ENCODE results near the gene BSDC1.

The BSDC1 gene

GRCh38 chr1:32349211-32349708, 45.0 kb downstream of the BSDC1 start:
- no peak for DNase-seq (ENCODE audit: low read depth in 1 of 2, low spot score in 1 of 2)
- in situ Hi-C loops (cut with HindIII; ENCODE audit: low pct_unique_long_range_greater_than_20kb, low sequenced_read_pairs) = no loop called here

DNA sequence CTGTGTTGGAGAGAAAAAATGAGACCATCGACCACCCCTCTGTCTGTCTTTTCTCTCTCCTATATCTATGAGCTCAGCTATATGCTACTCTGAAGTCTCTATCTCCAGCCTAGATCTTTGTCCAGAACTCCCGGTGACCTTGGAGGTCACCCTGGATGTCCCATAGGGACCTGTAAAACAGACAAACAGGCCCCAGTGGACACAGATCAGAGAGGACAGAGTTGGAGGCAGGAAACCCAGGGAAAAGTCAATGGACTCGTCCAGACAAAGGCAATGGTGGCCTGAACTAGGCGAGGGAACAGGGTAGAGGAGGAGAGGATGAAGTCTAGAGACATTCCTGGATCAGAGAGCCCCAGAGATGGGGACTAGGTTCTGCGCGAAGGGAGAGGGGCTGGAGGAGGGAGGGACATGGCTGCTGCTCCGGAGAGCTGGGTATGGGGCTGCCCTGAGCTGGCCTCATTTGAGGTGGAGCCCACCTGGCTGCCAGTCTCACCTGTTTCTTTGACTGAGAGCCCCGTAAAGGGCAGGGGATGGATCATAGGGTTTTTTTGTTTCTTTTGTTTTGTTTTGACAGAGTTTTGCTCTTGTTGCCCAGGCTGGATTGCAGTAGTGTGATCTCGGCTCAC, 47.6 kb downstream of the BSDC1 start:
- TF ChIP-seq JUND (IDR thresholded peaks at IDR 0.05; ENCODE audit: low read depth) = no peak
- in situ Hi-C loops (cut with HindIII; ENCODE audit: low pct_unique_long_range_greater_than_20kb, low sequenced_read_pairs) = no loop called here
- no peak for DNase-seq (ENCODE audit: low read depth in 1 of 2, low spot score in 1 of 2)

More at GRCh38 chr1:32349211-32349708, 45.0 kb downstream of the BSDC1 start:
- no peak for TF ChIP-seq JUND (IDR thresholded peaks at IDR 0.05; ENCODE audit: low read depth)

DNA sequence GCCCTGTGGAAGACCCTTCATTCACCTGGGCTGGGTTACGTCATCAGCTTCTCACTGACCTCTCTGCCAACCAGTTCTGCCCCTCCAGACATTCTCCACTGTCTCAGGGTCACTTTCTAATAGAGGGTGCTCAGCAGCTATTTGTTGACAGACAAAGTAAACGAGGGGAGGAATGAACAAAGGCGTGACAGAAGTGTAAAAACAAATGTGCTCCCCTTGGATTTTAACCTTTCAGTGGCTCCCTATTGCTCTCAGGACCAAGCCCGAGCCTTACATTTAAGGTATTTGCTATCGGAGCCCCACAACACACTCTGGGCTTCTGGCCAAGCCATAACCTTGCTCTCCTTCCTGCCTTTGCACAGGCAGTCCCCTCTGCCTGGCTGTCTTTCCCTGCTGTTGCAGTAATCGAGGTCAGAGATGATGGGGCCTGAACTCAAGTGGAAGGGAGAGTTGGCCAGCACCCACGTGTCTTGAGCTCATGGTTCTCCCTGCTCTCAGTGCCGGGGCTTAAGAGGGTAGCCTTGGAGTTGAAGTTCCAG, 48.9 kb downstream of the BSDC1 start:
- in situ Hi-C loops (cut with HindIII; ENCODE audit: low pct_unique_long_range_greater_than_20kb, low sequenced_read_pairs) = no loop called here
- TF ChIP-seq JUND (IDR thresholded peaks at IDR 0.05; ENCODE audit: low read depth) = no peak
- no peak for DNase-seq (ENCODE audit: low read depth in 1 of 2, low spot score in 1 of 2)

- DNase-seq (ENCODE audit: low read depth in 1 of 2, low spot score in 1 of 2) = no peak
- no peak for TF ChIP-seq JUND (IDR thresholded peaks at IDR 0.05; ENCODE audit: low read depth)
- in situ Hi-C loops (cut with HindIII; ENCODE audit: low pct_unique_long_range_greater_than_20kb, low sequenced_read_pairs) = no loop called here
Measured at GRCh38 chr1:32342704-32343103, 51.5 kb downstream of the BSDC1 start.

DNA sequence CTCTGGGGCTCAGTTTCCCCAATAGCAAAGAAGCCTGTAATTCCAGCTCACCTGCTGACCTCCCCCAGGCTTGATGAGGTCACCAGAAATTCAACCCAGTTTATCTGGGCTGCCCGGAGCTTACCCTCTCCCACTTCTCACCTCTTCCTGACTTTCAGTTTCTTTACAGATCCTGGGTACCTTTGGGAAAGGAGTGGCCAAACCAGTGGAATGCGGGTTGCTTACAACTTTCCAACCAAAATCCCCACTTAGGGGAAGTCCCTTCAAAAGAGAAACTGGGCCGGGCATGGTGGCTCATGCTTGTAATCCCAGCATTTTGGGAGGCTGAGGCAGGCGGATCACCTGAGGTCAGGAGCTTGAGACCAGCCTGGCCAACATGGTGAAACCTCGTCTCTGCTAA, 52.3 kb downstream of the BSDC1 start:
- in situ Hi-C loops (cut with HindIII; ENCODE audit: low pct_unique_long_range_greater_than_20kb, low sequenced_read_pairs) = no loop called here
- DNase-seq (ENCODE audit: low read depth in 1 of 2, low spot score in 1 of 2) = no peak
- TF ChIP-seq JUND (IDR thresholded peaks at IDR 0.05; ENCODE audit: low read depth) = no peak

DNA sequence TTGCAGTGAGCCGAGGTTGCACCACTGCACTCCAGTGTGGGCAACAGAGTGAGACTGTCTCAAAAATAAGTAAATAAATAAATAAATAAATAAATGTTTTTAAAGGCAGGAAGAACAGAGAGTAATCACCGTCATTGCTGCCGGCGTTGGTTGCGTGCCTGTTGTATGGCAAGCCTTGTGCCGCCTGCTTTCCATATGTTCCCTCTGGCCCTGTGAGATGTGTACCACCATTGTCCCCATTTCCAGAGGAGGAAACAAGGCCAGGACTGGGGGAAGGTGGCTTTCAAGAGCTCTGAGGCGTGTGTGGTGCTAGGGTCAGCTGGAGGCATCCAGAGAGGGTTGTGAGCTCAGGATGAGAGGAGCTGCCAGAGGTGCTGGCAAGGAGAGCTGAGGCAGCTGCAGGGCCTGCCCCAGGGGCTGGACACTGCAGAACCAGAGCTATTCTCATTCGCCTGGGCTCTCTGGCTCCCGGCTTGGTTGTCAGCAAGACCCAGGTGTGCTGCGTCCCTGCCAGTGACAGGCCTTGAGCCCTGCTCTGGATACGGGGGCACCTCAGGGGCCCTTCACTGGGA, 53.0 kb downstream of the BSDC1 start:
- in situ Hi-C loops (cut with HindIII; ENCODE audit: low pct_unique_long_range_greater_than_20kb, low sequenced_read_pairs) = no loop called here
- DNase-seq (ENCODE audit: low read depth in 1 of 2, low spot score in 1 of 2) = no peak
- no peak for TF ChIP-seq JUND (IDR thresholded peaks at IDR 0.05; ENCODE audit: low read depth)

GRCh38 chr1:32339363-32339978, 54.8 kb downstream of the BSDC1 start:
- no peak for TF ChIP-seq JUND (IDR thresholded peaks at IDR 0.05; ENCODE audit: low read depth)
- in situ Hi-C loops (cut with HindIII; ENCODE audit: low pct_unique_long_range_greater_than_20kb, low sequenced_read_pairs) = no loop called here
- no peak for DNase-seq (ENCODE audit: low read depth in 1 of 2, low spot score in 1 of 2)

DNA sequence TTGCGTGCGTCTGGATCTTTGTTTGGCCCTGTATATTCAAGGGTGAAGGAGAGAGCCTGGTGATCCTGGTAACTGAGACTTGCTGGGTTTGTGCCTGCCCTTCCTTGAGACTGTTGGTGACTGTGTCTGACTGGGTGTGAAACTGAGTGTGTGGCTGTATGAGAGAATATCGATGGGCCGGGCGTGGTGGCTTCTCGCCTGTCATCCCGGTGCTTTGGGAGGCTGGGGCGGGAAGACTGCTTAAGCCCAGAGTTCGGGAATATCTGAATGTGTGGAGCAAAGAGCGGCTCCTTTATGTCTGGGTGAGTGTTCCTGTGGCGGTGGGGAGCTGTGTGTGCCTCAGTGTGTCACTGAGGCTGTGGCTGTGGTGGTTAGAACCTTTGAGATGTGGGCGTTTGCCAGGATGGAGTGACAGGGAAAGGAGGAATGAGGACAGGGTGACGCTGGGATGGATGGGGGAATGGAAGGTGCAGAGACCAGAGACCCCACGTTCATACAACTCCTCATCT, 55.5 kb downstream of the BSDC1 start:
- in situ Hi-C loops (cut with HindIII; ENCODE audit: low pct_unique_long_range_greater_than_20kb, low sequenced_read_pairs) = no loop called here
- no peak for TF ChIP-seq JUND (IDR thresholded peaks at IDR 0.05; ENCODE audit: low read depth)
- DNase-seq (ENCODE audit: low read depth in 1 of 2, low spot score in 1 of 2) = no peak

GRCh38 chr1:32337855-32338636, 56.2 kb downstream of the BSDC1 start:
- DNase-seq (ENCODE audit: low read depth in 1 of 2, low spot score in 1 of 2) = no peak
- no peak for TF ChIP-seq JUND (IDR thresholded peaks at IDR 0.05; ENCODE audit: low read depth)
- in situ Hi-C loops (cut with HindIII; ENCODE audit: low pct_unique_long_range_greater_than_20kb, low sequenced_read_pairs) = no loop called here

GRCh38 chr1:32336963-32337675, 57.1 kb downstream of the BSDC1 start:
- no peak for DNase-seq (ENCODE audit: low read depth in 1 of 2, low spot score in 1 of 2)
- TF ChIP-seq JUND (IDR thresholded peaks at IDR 0.05; ENCODE audit: low read depth) = no peak
- in situ Hi-C loops (cut with HindIII; ENCODE audit: low pct_unique_long_range_greater_than_20kb, low sequenced_read_pairs) = no loop called here

DNA sequence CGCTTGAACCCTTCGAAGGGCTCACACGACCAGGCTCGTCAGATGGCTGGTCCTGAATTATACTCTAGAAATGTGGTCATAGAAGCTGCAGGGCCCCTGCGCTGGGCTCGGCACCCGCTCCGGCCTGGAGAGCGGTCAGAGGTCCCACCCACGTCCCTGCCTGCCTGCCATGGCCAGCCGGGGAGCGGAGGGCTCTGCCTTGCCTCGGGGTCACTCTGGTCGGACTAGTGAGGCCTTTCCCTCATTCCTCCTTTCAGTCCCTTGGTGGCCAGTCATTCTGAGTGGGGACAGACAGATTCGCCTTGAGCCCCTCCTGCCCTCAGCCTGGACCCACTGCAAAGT, 57.7 kb downstream of the BSDC1 start:
- DNase-seq (ENCODE audit: low read depth in 1 of 2, low spot score in 1 of 2) = no peak
- TF ChIP-seq JUND (IDR thresholded peaks at IDR 0.05; ENCODE audit: low read depth) = no peak
- in situ Hi-C loops (cut with HindIII; ENCODE audit: low pct_unique_long_range_greater_than_20kb, low sequenced_read_pairs) = no loop called here

Data from T47D (cell line).